ENCODE data around the gene TFAP2B.

The TFAP2B gene

GRCh38 chr6:50850223-50851048 is 31.8 kb downstream of the TFAP2B start:
- Histone ChIP-seq H3F3A (ENCODE audit: insufficient read depth, low read length) (no peaks in the 10 kb centered on the region), H3K4me1 (ENCODE audit: insufficient read depth, low read length, severe bottlenecking) (no peaks in the 10 kb centered on the region), H3K4me2 (ENCODE audit: low read length) (no peak overlapping the region), H3K9ac (ENCODE audit: low read length) (no peak overlapping the region), H3K27me3 (ENCODE audit: insufficient read depth, low read length) (no peaks in the 10 kb centered on the region), H3K79me2 (ENCODE audit: insufficient read depth, low read length) (no peaks in the 10 kb centered on the region), H4K20me1 (ENCODE audit: insufficient read depth, low read length) (no peaks in the 10 kb centered on the region), H3K36me3 (ENCODE audit: insufficient read depth, low read length) (no peaks in the 10 kb centered on the region), H2AFZ (ENCODE audit: low read length) (no peak overlapping the region), H3K9me3 (ENCODE audit: low read length) (no peaks in the 10 kb centered on the region), H3K9me2 (ENCODE audit: low read depth, low read length) (no peaks in the 10 kb centered on the region), H3K4me3 (ENCODE audit: low read depth, low read length, poor library complexity, severe bottlenecking) (no peak overlapping the region), H3K27ac (ENCODE audit: low read depth, low read length, poor library complexity, severe bottlenecking) (no peak overlapping the region)
- TF ChIP-seq CTCF (IDR thresholded peaks at IDR 0.05; ENCODE audit: low read length) (no peak), EZH2 (IDR thresholded peaks at IDR 0.05; ENCODE audit: borderline replicate concordance, low read length) (no peak)

GRCh38 chr6:50851049-50851845 is 32.6 kb downstream of the TFAP2B start:
- H4K20me1 ChIP-seq (ENCODE audit: insufficient read depth, low read length) = no peaks in the 10 kb centered on the region
- H3K4me1 ChIP-seq (ENCODE audit: insufficient read depth, low read length, severe bottlenecking) = no peaks in the 10 kb centered on the region
- no peaks in the 10 kb centered on the region for H3K36me3 ChIP-seq (ENCODE audit: insufficient read depth, low read length)
- no peaks in the 10 kb centered on the region for H3K9me3 ChIP-seq (ENCODE audit: low read length)
- H2AFZ ChIP-seq (ENCODE audit: low read length) = no peak overlapping the region
- no peak overlapping the region for H3K4me2 ChIP-seq (ENCODE audit: low read length)
- no peak overlapping the region for H3K9ac ChIP-seq (ENCODE audit: low read length)
- no peak overlapping the region for H3K4me3 ChIP-seq (ENCODE audit: low read depth, low read length, poor library complexity, severe bottlenecking)
- H3K79me2 ChIP-seq (ENCODE audit: insufficient read depth, low read length) = no peaks in the 10 kb centered on the region
- H3K27ac ChIP-seq (ENCODE audit: low read depth, low read length, poor library complexity, severe bottlenecking) = no peak overlapping the region
- TF ChIP-seq EZH2 (IDR thresholded peaks at IDR 0.05; ENCODE audit: borderline replicate concordance, low read length) (no peak), CTCF (IDR thresholded peaks at IDR 0.05; ENCODE audit: low read length) (no peak)
- no peaks in the 10 kb centered on the region for H3K27me3 ChIP-seq (ENCODE audit: insufficient read depth, low read length)
- no peaks in the 10 kb centered on the region for H3K9me2 ChIP-seq (ENCODE audit: low read depth, low read length)
- no peaks in the 10 kb centered on the region for H3F3A ChIP-seq (ENCODE audit: insufficient read depth, low read length)

- Histone ChIP-seq H3K4me1 (ENCODE audit: insufficient read depth, low read length, severe bottlenecking) (no peaks in the 10 kb centered on the region), H3K27me3 (ENCODE audit: insufficient read depth, low read length) (no peaks in the 10 kb centered on the region), H3K9ac (ENCODE audit: low read length) (no peak overlapping the region), H3K9me3 (ENCODE audit: low read length) (no peaks in the 10 kb centered on the region), H3K9me2 (ENCODE audit: low read depth, low read length) (no peaks in the 10 kb centered on the region), H2AFZ (ENCODE audit: low read length) (no peak overlapping the region), H3K36me3 (ENCODE audit: insufficient read depth, low read length) (no peaks in the 10 kb centered on the region), H3F3A (ENCODE audit: insufficient read depth, low read length) (no peaks in the 10 kb centered on the region), H3K4me3 (ENCODE audit: low read depth, low read length, poor library complexity, severe bottlenecking) (no peak overlapping the region), H3K27ac (ENCODE audit: low read depth, low read length, poor library complexity, severe bottlenecking) (no peak overlapping the region), H3K4me2 (ENCODE audit: low read length) (no peak overlapping the region), H4K20me1 (ENCODE audit: insufficient read depth, low read length) (no peaks in the 10 kb centered on the region), H3K79me2 (ENCODE audit: insufficient read depth, low read length) (no peaks in the 10 kb centered on the region)
- TF ChIP-seq EZH2 (IDR thresholded peaks at IDR 0.05; ENCODE audit: borderline replicate concordance, low read length) (no peak), CTCF (IDR thresholded peaks at IDR 0.05; ENCODE audit: low read length) (no peak)
Measured at GRCh38 chr6:50853939-50854338, 35.3 kb downstream of the TFAP2B start.

All from OCI-LY1 (cell line).